SK-N-MC (cell line): Measurements from ENCODE around the gene CFAP65.

ENCODE experiments used
- EZH2 ChIP-seq: fragments of 200-600 bp; sonication (generic); IDR thresholded peaks from one replicate; pipeline ENCODE4 v1.6.1; 2017; ENCODE audit warnings: antibody characterized with exemption
- POLR2AphosphoS5 ChIP-seq: IDR thresholded peaks from 2 replicates; pipeline ENCODE4 v1.6.1; 2012; ENCODE audit warnings: mild to moderate bottlenecking, low read depth, low read length, borderline replicate concordance

GRCh38 chr2:218990052-218990451 is 51.3 kb downstream of the CFAP65 start:
- TF ChIP-seq POLR2AphosphoS5, result no peak
- TF ChIP-seq EZH2, result no peak
